Choroid plexus epithelial cell (primary cell): ENCODE measurements around the gene LRRC3B.

Source experiments
- DNase-seq: peaks from one replicate; pipeline ENCODE4 v3.0.0-alpha.2; 2010; ENCODE audit warnings: low read depth
- H3K4me3 ChIP-seq: 2 replicates; pipeline ENCODE4 v1.5.1; 2011; ENCODE audit warnings: low read depth, mild to moderate bottlenecking, control low read depth, low read length, moderate library complexity
- TF ChIP-seq, protein P1 (sequence below): conservative IDR thresholded peaks from 2 replicates; pipeline ENCODE4 v1.5.1; 2011; ENCODE audit warnings: low read depth, mild to moderate bottlenecking, control low read depth, inconsistent platforms, low read length, moderate library complexity

LRRC3B gene

GRCh38 chr3:26757978-26758377, 135.4 kb downstream of the LRRC3B start:
- TF ChIP-seq, protein P1, sequence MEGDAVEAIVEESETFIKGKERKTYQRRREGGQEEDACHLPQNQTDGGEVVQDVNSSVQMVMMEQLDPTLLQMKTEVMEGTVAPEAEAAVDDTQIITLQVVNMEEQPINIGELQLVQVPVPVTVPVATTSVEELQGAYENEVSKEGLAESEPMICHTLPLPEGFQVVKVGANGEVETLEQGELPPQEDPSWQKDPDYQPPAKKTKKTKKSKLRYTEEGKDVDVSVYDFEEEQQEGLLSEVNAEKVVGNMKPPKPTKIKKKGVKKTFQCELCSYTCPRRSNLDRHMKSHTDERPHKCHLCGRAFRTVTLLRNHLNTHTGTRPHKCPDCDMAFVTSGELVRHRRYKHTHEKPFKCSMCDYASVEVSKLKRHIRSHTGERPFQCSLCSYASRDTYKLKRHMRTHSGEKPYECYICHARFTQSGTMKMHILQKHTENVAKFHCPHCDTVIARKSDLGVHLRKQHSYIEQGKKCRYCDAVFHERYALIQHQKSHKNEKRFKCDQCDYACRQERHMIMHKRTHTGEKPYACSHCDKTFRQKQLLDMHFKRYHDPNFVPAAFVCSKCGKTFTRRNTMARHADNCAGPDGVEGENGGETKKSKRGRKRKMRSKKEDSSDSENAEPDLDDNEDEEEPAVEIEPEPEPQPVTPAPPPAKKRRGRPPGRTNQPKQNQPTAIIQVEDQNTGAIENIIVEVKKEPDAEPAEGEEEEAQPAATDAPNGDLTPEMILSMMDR: no peak
- DNase-seq: no peak
- H3K4me3 ChIP-seq: no peak overlapping the region
